Hematopoietic multipotent progenitor cell treated with erythropoietin and hydrocortisone succinate and interleukin-3 and kit ligand, for 4 days (in vitro differentiated cells): Measurements from ENCODE around the gene GRIP2.
A peak's percentile ranks its signal among the peaks of the same experiment; 100 is the strongest.
"Not testable (repeated sequence)": the region's sequence is repeated elsewhere in the genome, so short reads cannot be mapped to it uniquely, and the experiment has no call there.

Experiments
- DNase-seq: peaks from one replicate; pipeline ENCODE4 v3.0.0-alpha.2; 2015

The GRIP2 gene

GRCh38 chr3:14519406-14519805 lies 20.7 kb downstream of the GRIP2 start:
- DNase-seq: no peak

GRCh38 chr3:14518893-14519292 lies 21.2 kb downstream of the GRIP2 start:
- no peak for DNase-seq

- no peak for DNase-seq
Observed at GRCh38 chr3:14518432-14518802, 21.7 kb downstream of the GRIP2 start.

GRCh38 chr3:14517601-14518431 lies 22.3 kb downstream of the GRIP2 start:
- no peak for DNase-seq

GRCh38 chr3:14516738-14517345 lies 23.3 kb downstream of the GRIP2 start:
- DNase-seq: no peak

GRCh38 chr3:14515526-14515925 lies 24.6 kb downstream of the GRIP2 start:
- not testable (repeated sequence) for DNase-seq

- no peak for DNase-seq
Observed at GRCh38 chr3:14514323-14514720, 25.8 kb downstream of the GRIP2 start.

- DNase-seq: no peak
Observed at GRCh38 chr3:14513566-14514322, 26.4 kb downstream of the GRIP2 start.

- DNase-seq: no peak
Observed at GRCh38 chr3:14512942-14513327, 27.2 kb downstream of the GRIP2 start.

- DNase-seq: no peak
Observed at GRCh38 chr3:14512281-14512941, 27.7 kb downstream of the GRIP2 start.

GRCh38 chr3:14511623-14512280 lies 28.4 kb downstream of the GRIP2 start:
- DNase-seq: no peak

- DNase-seq: no peak
Observed at GRCh38 chr3:14510838-14511622, 29.1 kb downstream of the GRIP2 start.

GRCh38 chr3:14509796-14510100 lies 30.4 kb downstream of the GRIP2 start:
- no peak for DNase-seq

GRCh38 chr3:14508966-14509795 lies 31.0 kb downstream of the GRIP2 start:
- peak; percentile 76 for DNase-seq

GRCh38 chr3:14508505-14508819 lies 31.7 kb downstream of the GRIP2 start:
- DNase-seq: no peak

GRCh38 chr3:14507757-14508504 lies 32.2 kb downstream of the GRIP2 start:
- no peak for DNase-seq

GRCh38 chr3:14507305-14507741 lies 32.8 kb downstream of the GRIP2 start:
- DNase-seq: peak; percentile 28

- no peak for DNase-seq
Observed at GRCh38 chr3:14506626-14507304, 33.4 kb downstream of the GRIP2 start.

GRCh38 chr3:14505803-14506500 lies 34.2 kb downstream of the GRIP2 start:
- no peak for DNase-seq
